Measurements from ENCODE around the gene SLC33A1.
"Not testable (repeated sequence)": the region's sequence is repeated elsewhere in the genome, so short reads cannot be mapped to it uniquely, and the experiment has no call there.

SLC33A1 gene

DNA sequence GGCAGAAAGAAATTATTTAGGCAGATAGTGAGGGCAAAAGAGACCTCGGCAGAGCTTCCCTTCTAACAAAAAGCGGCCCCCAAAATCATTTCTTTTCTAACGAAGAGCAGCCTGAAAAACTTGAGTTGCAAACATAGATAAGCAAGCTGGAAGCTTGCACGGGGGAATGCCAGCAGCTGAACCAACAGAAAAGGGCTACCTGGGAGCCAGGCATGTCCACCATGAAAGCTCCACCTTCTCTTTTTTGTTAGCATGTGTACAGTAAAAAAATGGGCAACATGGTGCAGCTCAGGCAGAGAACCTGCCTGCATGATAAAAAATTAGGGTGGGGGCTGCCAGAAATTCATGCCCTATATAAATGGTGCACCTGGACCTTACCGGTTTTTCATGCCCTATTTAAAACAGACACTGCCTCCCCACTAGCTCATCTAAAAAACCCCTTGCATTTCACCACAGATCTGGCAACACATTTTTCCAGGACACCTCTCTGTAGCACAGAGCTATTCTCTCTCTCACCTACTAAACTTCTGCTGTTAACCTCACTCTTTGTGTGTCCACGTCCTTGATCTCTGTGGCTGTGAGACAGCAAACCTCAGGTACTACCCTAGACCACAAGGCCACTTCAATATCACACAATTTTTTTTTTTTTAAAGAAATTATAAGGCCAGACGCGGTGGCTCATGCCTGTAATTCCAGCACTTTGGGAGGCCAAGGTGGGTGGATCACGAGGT, 18.7 kb downstream of the SLC33A1 start:
- no peak overlapping the region for H3K4me3 ChIP-seq (ENCODE audit: low read length)
- no peak for DNase-seq (ENCODE audit: low read depth)
- TF ChIP-seq, protein P1, sequence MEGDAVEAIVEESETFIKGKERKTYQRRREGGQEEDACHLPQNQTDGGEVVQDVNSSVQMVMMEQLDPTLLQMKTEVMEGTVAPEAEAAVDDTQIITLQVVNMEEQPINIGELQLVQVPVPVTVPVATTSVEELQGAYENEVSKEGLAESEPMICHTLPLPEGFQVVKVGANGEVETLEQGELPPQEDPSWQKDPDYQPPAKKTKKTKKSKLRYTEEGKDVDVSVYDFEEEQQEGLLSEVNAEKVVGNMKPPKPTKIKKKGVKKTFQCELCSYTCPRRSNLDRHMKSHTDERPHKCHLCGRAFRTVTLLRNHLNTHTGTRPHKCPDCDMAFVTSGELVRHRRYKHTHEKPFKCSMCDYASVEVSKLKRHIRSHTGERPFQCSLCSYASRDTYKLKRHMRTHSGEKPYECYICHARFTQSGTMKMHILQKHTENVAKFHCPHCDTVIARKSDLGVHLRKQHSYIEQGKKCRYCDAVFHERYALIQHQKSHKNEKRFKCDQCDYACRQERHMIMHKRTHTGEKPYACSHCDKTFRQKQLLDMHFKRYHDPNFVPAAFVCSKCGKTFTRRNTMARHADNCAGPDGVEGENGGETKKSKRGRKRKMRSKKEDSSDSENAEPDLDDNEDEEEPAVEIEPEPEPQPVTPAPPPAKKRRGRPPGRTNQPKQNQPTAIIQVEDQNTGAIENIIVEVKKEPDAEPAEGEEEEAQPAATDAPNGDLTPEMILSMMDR (conservative IDR thresholded peaks at IDR 0.05; ENCODE audit: low read depth, low read length) = no peak

DNA sequence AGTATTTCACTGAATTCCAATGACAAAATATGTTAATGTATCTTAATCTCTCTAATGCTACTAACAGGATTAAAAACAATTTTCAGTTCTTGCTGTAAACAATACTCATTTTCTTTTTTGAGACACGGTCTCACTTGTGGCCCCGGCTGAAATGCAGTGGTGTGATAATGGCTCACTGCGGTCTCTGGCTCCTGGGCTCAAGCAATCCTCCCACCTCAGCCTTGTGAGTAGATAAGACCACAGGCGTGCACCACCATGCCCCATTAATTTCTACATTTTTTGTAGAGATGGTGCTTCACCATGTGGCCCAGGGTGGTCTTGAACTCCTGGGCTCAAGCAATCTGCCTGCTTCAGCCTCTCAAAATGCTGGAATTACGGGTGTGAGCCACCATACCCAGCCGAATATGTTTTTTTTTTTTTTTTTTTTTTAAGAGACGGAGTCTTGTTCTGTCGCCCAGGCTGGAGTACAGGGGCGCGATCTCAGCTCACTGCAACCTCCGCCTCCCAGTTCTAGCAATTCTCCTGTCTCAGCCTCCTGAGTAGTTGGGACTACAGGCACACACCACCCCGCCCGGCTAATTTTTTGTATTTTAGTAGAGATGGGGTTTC, 25.6 kb downstream of the SLC33A1 start:
- not testable (repeated sequence) for H3K4me3 ChIP-seq (ENCODE audit: low read length); DNase-seq (ENCODE audit: low read depth)

DNA sequence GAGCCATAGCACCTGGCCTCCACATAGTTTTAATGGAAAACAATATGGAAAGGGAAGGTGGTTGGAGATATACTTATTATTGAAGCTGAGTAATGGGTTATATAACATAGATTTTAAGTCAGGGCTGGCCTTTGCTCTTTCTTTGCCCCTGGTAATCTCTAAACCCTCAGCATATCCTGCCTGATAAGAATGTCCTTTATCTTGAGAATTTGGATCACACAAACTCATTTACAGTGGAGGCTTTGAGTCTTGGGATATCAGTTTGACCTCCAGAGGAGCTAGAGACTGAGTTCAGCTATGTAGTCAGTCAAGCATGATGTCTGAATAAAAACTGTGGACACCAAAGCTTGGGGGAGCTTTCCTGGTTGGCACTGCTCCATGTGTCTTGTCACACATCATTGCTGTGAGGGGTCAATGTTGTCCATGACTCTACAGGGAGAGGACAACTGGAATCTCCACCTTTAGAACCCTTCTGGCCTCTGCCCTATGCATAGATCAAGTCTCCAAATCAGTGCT, 39.1 kb downstream of the SLC33A1 start:
- no peak for DNase-seq (ENCODE audit: low read depth)
- H3K4me3 ChIP-seq (ENCODE audit: low read length) = no peak overlapping the region
- TF ChIP-seq, protein P1 (conservative IDR thresholded peaks at IDR 0.05; ENCODE audit: low read depth, low read length) = no peak

DNA sequence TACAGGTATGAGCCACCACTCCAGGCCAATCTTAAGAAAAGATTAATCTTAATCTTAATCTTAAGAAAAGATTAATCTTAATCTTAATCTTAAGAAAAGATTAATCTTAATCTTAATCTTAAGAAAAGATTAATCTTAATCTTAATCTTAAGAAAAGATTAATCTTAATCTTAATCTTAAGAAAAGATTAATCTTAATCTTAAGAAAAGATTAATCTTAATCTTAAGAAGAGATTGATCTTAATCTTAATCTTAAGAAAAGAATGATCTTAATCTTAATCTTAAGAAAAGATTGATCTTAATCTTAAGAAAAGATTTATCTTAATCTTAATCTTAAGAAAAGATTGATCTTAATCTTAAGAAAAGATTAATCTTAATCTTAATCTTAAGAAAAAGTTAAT, 41.0 kb downstream of the SLC33A1 start:
- DNase-seq (ENCODE audit: low read depth); H3K4me3 ChIP-seq (ENCODE audit: low read length): not testable (repeated sequence)

DNA sequence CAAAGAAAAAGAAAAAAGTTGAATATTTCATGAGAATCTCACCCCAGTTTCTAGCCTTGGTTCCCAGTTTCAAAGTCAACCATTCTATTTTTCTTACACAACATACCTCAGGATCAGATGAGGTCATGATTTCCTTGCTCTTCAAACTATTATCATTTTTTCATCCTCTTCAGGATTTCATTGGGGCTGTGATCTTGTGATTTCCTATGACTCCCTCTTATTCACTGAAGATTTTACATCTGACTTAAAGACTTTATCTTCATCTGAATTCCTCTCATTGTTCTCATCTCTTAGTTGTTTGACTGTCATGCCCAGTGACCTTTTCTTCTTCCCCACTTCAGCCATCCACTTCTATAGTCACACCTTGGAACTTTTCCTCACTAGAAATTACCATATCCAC, 45.0 kb downstream of the SLC33A1 start:
- DNase-seq (ENCODE audit: low read depth) = no peak
- TF ChIP-seq, protein P1 (conservative IDR thresholded peaks at IDR 0.05; ENCODE audit: low read depth, low read length) = no peak

DNA sequence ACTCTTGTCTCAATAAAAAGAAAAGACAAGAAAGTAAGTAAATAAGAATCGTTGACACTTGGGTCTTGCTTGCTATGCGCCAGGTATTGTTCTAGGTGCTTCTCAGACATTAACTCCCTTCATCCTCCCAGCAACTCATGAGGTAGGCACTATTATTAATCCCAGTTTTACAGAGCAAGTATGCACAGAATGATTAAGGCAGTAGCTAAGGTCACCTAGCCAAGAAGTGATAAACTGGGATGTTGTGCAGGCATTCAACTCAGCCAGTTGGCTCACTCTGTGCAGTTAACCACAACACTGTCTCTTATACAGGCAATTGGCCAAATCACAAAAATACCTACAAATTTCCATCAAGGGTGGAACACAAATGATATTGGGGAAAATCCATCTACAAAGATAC, 46.4 kb downstream of the SLC33A1 start:
- DNase-seq (ENCODE audit: low read depth) = no peak
- no peak overlapping the region for H3K4me3 ChIP-seq (ENCODE audit: low read length)
- TF ChIP-seq, protein P1 (conservative IDR thresholded peaks at IDR 0.05; ENCODE audit: low read depth, low read length) = no peak

More for the DNA sequence above, 45.0 kb downstream of the SLC33A1 start:
- H3K4me3 ChIP-seq (ENCODE audit: low read length) = no peak overlapping the region

DNA sequence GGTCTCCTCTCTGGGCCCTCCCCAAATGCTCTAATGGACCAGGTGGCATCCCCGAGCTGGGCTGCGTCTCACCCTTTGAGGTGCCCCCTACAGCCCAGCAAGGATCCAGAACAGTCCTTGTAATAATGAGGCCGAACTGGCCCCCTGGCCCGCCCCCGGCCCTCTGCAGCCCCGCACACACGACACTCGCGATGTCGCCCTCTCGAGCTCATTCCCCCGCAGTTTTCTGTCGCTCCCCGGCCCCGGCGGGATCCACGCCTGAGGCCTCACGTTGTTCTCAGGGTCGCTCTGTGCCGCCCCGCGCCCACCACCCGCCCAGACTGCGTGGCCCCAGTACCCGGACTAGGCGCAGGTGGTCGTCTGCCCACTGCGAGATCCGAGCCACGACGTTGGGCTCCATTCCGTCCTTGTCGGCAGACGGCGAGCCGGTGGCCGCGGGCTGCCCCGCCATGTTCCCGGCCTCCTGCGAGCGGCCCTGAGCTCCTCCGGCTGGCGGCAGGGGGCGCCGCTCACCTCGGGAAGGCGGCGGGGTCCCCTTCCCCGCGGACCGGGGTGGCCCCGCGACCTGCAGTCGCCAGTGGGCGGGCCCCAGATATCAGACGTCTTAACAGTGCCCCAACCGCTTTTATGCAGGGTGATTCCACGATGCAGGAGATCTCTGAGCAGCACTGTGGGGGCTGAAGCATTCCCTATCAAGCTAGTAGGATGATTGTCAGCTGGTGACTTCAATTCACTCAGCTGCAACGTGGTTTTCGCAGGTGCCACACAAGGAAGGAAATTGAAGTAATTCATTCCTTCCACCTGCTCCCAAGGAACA, 48.2 kb downstream of the SLC33A1 start, which contains the start of gene C3orf33:
Gene C3orf33 (minus strand): TSS at position 477 of the 817 bp plus-strand sequence. CDS start 26 bp downstream, at position 451.
- TF ChIP-seq, protein P1 (conservative IDR thresholded peaks at IDR 0.05; ENCODE audit: low read depth, low read length) = peak; percentile 73
- DNase-seq (ENCODE audit: low read depth) = no peak
- peak within 1 kb of the TSS; percentile 72 for H3K4me3 ChIP-seq (ENCODE audit: low read length)
